GM19438 (cell line): Measurements from ENCODE around the gene TIMM44.
"Not testable (repeated sequence)": the region's sequence is repeated elsewhere in the genome, so short reads cannot be mapped to it uniquely, and the experiment has no call there.

Source experiments
- ATAC-seq: cut with Tn5 transposase; IDR thresholded peaks from one replicate; pipeline ENCODE4 v1.9.1; 2021; ENCODE audit warnings: low read depth; ENCODE audit not compliant: unreplicated experiment

The TIMM44 gene

DNA sequence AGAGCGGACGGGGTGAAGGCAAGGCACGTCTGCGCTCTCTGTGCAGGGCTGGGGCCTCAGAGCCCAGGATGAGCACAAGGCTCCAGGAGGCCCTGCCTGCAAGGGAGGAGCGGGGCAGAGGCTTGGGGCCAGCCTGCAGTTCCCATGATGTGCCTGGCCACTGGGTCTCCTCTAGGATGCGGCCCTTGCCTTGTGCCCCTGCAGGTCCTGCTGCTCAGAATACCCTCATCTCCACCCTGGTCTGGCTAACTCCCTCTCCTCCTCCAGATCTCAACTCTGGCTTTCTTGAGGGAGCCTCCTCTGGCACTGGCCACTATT is 34.2 kb upstream of the TIMM44 start:
- ATAC-seq = no peak

DNA sequence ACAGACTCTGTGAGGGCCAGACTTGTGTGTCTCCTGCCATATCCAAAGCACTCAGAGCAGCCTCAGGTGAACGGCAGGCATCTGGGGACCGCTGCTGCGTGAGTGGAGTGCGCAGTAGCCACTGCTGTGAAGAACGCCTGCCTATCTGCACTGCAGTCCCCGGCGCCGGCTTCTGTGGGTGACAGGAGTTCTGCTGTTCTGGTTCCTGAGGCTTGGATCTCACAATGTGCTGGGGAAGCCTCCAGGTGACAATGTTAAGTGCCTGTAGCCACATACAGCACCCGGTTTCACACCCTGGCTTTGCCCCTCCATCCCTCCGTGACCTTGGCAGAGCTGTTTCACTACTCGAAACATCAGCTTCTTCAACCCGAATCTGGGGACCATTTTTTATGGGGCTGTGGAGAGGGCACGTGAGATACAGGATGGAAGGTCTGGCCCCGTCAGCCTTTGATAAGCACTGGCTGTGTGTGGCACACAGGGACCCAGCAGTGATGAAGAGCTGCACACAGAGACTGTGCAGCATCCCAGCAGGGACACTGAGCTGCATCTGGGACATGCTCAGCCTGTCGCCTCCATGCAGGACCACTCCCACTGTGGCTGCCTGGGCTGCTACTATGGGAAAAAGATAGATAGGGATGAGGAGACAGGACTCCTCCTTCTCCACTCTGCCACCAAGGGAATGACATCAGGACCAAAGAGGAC is 33.7 kb upstream of the TIMM44 start:
- no peak for ATAC-seq

- ATAC-seq = no peak
Measured at GRCh38 chr19:7976461-7976860, 33.0 kb upstream of the TIMM44 start.

- ATAC-seq = no peak
Measured at GRCh38 chr19:7975037-7975436, 31.6 kb upstream of the TIMM44 start.

- no peak for ATAC-seq
Measured at GRCh38 chr19:7973883-7974282, 30.4 kb upstream of the TIMM44 start.

DNA sequence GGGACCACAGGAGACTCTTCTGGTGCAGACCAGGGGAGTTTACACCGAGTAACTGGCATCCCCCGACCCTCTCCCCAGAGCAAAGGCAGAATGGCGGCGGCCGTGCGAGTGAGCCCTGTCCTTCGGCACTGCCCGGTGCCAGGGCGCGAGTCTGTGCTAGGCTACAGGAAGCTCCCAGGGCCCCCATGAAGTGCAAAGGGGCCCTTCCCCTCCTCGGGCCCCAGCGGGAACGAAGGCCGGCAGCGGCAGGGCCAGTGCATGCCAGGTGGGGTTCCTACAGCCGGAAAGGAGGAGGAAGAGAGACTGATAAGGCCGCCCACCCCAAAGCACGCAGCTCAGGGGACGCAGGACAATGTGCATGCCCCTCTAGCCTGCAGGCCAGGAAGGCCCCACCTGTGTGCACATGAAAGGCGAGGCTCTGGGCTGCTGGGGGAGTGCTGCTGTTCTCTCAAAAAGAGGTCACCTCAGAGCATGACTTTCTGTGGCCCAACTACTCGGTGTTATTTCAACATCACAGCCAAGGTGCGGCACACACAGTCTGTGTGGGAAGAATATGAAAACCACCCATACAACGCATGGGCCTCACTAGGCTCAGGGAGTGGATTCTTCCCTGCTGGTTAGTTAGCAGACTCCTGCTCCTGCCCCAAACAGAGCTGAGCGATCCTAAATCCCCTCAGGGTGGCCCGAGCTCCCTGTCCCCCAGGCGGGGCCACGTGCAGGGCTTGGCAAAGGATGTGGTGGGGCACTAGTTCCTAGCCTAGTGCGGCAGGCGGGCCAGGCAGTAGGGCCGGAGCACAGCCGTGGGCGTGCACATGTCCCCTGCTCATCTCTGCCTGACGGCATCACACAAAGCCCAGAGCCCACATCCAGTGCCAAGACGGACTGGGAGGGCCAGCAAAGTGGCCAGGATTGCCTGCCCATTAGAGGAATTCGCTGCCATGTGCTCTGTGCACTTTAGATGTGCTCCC is 28.4 kb upstream of the TIMM44 start:
- no peak for ATAC-seq

GRCh38 chr19:7970716-7971448 is 27.4 kb upstream of the TIMM44 start:
- no peak for ATAC-seq

- ATAC-seq = no peak
Measured at GRCh38 chr19:7969555-7969939, 26.1 kb upstream of the TIMM44 start.

DNA sequence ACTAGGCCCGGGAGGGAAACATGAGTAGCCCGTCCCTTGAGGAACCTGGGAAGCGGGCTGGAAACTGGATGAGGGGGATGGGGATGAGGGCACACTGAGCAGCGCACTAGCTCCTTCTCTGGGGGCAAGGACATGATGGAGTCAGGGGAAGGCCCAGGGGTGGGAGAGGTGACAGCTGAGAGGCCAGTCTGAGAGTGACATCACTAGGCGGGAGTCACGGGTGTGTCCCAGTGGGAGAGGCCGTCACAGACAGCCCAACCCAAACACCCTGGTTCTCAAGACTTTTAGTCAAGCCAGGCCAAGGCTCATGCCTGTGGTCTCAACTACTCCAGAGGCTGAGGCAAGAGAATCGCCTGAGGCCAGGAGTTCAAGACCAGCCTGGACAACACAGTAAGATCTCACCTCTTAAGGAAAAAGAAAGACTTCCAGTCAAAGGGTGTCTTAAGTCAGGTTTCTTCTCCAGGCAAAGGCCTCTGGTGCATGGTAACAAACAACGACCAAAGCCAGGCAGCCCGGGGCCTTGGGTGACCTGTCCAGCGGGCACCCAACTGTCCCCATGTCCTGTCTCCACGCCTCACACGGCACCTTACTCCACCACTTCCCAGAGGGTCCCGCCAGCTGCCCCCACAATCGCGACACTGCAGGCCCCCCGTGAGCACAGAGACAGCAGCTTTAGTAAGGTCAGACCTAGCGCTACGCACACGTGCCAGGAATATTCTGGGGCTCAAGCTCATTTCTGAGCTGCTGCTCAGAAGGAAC is 25.5 kb upstream of the TIMM44 start:
- ATAC-seq = no peak

GRCh38 chr19:7968008-7968795 is 24.7 kb upstream of the TIMM44 start:
- no peak for ATAC-seq

DNA sequence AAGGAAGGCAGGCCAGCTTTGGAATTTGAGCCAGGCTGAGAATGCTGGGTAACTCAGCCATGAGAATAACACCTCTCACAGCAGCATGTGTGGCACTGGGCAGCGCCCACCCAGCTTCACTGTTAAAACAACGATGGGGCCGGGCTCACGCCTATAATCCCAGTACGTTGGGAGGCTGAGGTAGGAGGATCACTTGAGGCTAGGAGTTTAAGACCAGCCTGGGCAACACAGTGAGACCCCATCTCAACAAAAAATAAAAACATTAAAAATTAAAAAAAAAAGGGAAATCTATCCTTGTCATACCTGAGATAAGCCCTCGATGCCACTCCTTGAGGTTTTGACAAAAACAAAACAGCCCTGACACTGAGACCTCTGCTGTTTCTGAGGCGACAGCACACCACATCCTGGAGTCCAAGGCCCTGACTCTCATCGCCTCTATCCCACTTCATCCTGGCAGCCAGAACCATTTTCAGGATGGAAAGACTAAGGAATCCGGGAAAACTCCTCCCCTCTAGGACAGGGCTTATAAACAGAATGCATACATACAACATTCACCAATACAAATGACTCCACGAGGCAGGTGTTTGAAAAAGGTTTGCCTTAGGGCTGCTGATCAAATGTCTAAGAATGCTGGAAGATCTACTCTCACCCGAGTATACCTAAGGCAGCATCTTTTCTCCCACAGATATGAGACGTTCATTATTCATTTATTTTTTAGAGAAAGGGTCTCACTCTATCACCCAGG is 22.6 kb upstream of the TIMM44 start:
- no peak for ATAC-seq

DNA sequence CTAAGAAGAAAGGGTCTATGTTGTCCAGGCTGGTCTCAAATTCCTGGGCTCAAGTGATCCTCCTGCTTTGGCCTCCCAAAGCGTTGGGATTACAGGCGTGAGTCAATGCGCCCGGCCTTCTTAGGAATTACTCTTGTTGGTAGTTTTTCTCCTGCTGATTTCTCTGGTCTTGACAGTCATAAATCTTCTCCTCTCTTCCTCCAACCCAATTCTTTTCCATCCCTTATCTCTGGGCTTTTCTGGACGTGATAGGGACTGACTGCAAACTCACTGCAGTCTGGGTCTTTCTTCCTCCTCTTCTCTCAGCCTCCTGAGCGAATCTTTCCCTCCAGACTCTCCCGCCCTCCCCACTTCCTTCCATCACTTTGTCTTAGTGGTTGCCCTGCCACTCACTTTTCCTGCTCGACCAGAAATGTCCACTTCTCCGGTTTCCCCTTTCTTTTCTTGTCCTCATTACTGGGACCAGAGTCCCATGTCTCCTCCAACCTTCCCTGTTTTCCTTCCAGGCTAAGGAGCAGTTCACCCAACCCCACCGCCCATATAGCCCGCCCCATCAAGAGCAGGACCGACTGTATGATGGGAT is 21.9 kb upstream of the TIMM44 start:
- ATAC-seq = no peak

DNA sequence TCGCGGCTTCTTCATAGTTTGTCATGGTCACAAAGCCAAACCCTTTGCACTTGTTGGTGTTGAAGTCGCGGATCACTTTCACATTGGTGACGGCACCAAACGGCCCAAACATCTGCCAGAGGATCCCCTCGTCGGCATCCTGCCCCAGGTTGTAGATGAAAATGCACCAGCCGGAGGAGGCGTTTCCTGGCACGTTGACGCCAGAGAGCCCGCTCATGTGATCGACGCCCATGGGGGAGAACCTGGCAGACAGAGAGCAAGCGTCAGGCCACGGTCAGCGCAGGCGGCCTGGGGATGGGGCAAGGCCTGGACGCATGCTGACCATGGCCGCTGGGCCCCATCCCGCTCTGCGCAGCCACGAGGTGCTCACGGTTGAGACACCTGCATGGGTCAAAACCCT is 20.1 kb upstream of the TIMM44 start:
- ATAC-seq = no peak

GRCh38 chr19:7962644-7963268 is 19.3 kb upstream of the TIMM44 start:
- ATAC-seq = no peak

GRCh38 chr19:7961920-7962626 is 18.6 kb upstream of the TIMM44 start:
- no peak for ATAC-seq

DNA sequence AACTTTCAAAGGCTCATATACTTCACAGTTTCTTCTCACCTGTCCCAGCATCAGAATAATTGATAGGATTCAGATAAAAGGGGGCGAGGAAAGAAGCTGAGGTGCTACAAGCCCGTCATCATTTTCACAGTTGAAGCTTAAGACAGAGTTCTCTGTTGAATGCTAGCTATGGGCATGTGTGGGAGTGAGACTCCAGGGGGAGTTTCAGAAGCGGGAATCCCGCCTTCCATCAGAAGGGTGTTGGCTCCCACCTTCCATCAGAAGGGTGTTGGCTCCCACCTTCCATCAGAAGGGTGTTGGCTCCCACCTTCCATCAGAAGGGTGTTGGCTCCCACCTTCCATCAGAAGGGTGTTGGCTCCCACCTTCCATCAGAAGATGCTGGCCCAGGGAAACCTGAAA is 17.6 kb upstream of the TIMM44 start:
- not testable (repeated sequence) for ATAC-seq

GRCh38 chr19:7959211-7959610 is 15.7 kb upstream of the TIMM44 start:
- ATAC-seq = no peak

GRCh38 chr19:7955696-7956095 is 12.2 kb upstream of the TIMM44 start:
- no peak for ATAC-seq
